ENCODE data around the gene MAML2.

MAML2 gene

DNA sequence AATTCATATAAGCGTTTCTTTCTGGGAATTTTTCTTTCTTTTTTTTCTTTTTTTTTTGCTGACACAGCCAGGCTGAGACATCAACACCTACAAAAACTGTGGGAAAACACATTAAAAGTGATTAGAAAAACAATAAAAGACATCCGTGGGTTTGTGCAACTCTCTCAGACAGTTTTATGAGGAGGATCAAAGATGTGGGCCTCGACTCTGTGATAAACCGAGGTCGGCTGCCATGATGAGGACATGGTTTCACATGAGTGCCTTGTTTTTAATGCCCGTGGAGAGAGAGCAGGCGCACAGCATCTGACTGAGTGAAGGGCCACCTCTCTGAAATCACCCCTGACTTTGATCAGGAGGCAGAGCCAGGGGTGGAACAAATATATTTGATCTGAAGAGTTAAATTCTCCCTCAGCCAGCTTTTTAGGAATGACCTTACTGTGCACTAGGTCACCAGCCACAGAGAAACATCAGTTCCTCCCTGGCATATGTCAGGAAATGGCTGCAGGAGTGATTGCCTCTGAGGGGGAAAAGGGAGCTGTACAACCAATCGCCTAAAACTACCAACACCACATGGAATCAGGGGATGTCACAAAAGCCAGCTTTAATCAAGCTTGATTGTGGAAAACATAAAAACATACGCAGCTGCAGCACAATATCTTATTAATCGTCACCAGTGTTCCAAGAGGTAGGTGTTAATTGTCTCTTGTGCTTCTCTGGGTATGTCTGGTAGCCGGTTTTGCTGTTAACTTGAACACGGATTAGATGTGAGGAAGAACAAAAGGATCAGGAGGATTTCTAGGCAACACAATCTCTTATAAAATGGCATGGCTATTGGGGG lies 164.7 kb downstream of the MAML2 start:
- H3K4me3 ChIP-seq (ENCODE audit: low read depth, low read length), result no peak overlapping the region
- TF ChIP-seq, protein P1, sequence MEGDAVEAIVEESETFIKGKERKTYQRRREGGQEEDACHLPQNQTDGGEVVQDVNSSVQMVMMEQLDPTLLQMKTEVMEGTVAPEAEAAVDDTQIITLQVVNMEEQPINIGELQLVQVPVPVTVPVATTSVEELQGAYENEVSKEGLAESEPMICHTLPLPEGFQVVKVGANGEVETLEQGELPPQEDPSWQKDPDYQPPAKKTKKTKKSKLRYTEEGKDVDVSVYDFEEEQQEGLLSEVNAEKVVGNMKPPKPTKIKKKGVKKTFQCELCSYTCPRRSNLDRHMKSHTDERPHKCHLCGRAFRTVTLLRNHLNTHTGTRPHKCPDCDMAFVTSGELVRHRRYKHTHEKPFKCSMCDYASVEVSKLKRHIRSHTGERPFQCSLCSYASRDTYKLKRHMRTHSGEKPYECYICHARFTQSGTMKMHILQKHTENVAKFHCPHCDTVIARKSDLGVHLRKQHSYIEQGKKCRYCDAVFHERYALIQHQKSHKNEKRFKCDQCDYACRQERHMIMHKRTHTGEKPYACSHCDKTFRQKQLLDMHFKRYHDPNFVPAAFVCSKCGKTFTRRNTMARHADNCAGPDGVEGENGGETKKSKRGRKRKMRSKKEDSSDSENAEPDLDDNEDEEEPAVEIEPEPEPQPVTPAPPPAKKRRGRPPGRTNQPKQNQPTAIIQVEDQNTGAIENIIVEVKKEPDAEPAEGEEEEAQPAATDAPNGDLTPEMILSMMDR (IDR thresholded peaks at IDR 0.05; ENCODE audit: low read depth, low read length), result no peak

DNA sequence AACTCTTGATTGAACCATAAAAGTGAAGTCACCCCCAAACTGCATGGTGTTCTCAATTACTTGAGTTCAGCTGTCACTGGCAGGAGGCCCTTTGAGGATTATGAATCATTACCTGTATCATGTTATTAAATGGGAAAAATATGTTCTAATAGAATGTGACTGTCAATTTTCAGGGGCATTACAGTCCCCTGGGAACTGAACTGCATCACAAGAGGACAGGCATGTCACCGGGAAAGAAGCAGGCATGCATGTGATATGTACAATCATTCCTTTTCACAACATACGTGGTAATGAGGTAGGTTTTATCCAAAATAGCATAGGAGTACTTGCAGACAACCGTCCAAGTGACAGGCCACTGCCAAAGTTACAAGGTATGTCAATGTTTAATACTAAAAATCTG lies 165.8 kb downstream of the MAML2 start:
- TF ChIP-seq, protein P1 (IDR thresholded peaks at IDR 0.05; ENCODE audit: low read depth, low read length), result no peak
- no peak overlapping the region for H3K4me3 ChIP-seq (ENCODE audit: low read depth, low read length)

DNA sequence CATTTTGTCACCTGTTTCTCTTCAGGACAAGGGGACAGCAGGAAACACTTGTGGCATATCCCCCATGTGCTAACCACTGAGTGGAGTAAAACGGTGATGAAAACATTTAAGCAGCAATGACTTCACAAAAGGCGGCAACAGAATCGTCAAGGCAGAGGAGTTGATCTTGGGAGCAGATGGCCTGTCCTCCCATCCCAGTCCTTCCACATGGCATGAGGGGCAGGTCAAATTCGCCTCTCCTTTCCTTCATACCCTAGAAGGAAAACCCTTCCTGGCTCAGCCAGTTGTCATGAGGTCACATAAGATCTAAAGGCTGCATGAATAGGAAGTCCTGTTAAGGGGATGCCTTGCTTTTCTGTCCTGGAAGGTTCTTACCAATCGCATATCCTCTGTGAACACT lies 169.1 kb downstream of the MAML2 start:
- TF ChIP-seq, protein P1 (IDR thresholded peaks at IDR 0.05; ENCODE audit: low read depth, low read length), result no peak
- no peak overlapping the region for H3K4me3 ChIP-seq (ENCODE audit: low read depth, low read length)

DNA sequence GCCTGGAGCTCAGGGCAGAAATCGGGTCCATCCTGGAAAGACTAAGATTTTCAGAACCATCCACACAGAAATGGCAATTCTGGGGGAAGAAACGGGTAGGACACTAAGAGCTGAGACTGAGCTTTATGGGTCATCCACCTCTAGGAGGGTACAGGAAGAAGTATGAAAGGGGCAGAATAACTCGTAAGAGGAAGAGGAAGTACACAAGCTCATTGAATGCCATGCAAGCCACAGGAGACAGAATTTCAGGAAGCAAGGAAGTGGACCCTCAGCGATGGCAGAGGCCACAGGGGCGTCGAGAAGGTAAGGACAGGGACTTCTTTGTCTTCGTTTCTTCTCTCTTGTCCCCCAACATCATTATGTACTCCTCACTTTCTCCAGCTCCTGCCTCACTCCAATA lies 169.6 kb downstream of the MAML2 start:
- H3K4me3 ChIP-seq (ENCODE audit: low read depth, low read length), result no peak overlapping the region
- TF ChIP-seq, protein P1 (IDR thresholded peaks at IDR 0.05; ENCODE audit: low read depth, low read length), result no peak

DNA sequence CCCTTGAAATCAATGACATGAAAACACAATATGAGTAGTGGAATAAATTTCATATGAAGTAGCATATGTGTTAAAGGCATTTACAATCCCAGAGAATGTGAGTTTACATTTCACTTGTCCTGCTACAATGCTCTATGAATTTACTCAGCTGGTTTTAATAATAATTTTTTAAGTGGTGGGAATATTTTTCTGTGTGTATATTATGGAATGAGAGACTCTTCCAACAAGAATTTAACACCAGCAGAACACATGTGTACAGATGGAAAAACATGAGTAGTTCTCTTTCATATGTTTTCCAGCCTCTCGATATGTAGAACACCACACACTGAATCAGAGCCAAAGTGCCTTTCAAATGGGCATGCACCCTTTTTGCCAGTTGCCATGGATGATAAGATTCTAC lies 170.4 kb downstream of the MAML2 start:
- H3K4me3 ChIP-seq (ENCODE audit: low read depth, low read length), result no peak overlapping the region
- TF ChIP-seq, protein P1 (IDR thresholded peaks at IDR 0.05; ENCODE audit: low read depth, low read length), result no peak

DNA sequence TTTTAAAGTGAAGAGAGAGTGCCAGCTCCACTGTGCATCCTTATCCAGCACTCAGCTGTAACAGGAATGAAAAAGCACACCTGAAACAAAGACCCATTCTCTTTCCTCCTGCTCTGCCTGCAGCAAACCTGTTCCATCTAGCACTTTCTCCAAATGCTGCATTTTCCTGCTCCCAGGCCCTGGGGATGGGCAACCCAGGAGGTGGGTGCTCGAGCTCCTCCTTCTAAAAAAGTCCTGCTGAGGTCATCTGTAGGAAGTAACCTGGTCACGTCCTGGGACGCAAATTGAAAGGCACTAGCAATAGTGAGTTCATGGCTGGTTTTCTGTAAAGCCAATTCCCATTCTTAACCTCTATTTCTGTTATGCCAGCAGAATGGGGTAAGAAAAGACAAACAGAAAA lies 173.7 kb downstream of the MAML2 start:
- TF ChIP-seq, protein P1 (IDR thresholded peaks at IDR 0.05; ENCODE audit: low read depth, low read length), result no peak
- H3K4me3 ChIP-seq (ENCODE audit: low read depth, low read length), result no peak overlapping the region; the same call in 1 of the 2 replicates

DNA sequence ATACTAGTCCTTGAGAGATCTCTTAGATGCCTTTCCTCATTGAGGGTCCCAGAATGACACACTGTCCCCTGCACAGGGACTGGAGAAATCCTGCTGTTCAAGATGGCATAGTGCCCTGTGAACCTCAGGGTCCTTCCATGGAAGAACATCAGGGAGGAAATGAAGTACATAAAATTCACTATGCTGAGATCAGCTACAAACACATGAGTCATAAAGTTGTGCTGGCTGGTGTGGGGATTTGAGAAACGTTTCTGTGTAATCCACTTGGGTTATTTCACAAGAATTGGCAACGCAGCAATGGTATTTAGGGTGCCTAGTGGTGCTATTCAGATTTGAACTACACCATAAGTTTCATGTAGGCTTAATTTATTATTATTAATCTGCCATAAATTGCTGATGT lies 174.4 kb downstream of the MAML2 start:
- TF ChIP-seq, protein P1 (IDR thresholded peaks at IDR 0.05; ENCODE audit: low read depth, low read length), result no peak
- no peak overlapping the region for H3K4me3 ChIP-seq (ENCODE audit: low read depth, low read length)

All from WI38 (cell line).